HG03432 (cell line): ENCODE results near the gene RCAN2.
"Not testable (repeated sequence)": the region's sequence is repeated elsewhere in the genome, so short reads cannot be mapped to it uniquely, and the experiment has no call there.

Experiments
- ATAC-seq: cut with Tn5 transposase; IDR thresholded peaks from one replicate; pipeline ENCODE4 v1.9.1; 2021; ENCODE audit warnings: mild to moderate bottlenecking, moderate library complexity; ENCODE audit not compliant: unreplicated experiment

Gene RCAN2

DNA sequence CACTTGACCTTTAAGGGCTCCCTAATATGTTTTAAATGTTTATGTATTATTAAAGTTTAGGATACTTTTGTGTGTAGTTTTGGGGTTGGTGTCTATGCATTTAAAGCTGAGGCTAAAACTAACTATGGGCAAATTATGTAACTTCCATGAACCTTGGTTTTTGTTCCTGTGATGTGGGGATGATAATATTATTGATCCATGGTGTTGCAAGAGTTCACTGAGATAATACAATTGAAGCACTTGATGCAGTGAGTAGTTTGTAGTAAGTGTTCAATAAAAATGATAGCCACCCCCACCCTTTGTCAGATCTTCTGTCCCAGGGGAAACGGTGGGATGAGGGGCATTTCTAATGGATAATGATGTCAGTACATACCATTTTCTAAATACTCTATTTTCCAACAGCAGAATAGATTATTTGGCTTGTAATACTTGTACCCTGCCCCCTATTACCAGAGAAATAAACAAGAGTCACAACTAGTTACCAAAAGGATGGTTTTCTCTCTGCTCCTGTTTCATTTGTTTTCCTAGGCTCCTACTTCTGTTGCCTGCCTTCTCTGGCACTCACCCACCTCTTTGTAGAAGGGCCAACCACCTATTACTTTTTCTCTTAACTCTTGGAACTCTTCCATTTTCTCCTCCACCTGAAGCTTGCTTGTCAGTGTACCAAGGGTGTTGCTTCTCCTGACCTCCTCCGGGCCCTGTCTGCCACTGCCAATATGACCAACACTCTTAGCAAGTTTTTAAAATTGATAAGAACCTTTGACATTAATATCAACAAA is 97.9 kb downstream of the RCAN2 start:
- no peak for ATAC-seq

- no peak for ATAC-seq
Observed at GRCh38 chr6:46392294-46392693, 99.0 kb downstream of the RCAN2 start.

GRCh38 chr6:46390153-46390876 is 100.9 kb downstream of the RCAN2 start:
- no peak for ATAC-seq

DNA sequence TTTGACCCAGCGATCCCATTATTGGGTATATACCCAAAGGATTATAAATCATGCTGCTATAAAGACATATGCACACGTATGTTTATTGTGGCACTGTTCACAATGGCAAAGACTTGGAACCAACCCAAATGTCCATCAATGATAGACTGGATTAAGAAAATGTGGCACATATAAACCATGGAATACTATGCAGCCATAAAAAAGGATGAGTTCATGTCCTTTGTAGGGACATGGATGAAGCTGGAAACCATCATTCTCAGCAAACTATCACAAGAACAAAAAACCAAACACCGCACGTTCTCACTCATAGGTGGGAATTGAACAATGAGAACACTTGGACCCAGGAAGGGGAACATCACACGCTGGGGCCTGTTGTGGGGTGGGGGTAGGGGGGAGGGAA is 103.5 kb downstream of the RCAN2 start:
- not testable (repeated sequence) for ATAC-seq

- ATAC-seq = no peak
Observed at GRCh38 chr6:46381579-46381978, 109.7 kb downstream of the RCAN2 start.

DNA sequence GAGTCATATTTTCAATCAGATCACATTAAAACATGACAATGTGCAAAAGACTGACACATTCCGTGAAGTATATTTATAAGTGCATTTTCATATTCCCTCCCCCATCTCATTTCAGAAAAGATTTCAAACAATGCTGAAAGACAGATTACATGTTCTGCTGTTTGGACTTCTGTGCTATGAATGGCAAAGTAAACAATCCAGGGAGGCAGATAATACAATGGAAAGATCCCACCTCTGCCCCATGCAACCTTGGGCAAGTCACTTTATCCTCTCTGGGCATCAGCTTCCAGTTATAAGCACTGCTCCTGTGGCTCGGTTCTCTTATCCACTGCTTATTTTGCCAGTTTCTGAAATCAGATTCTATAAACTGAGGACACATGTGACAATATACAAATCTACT is 110.2 kb downstream of the RCAN2 start:
- no peak for ATAC-seq

- ATAC-seq = peak; percentile 39
Observed at GRCh38 chr6:46380152-46380807, 111.0 kb downstream of the RCAN2 start.

GRCh38 chr6:46378882-46379416 is 112.3 kb downstream of the RCAN2 start:
- no peak for ATAC-seq

- no peak for ATAC-seq
Observed at GRCh38 chr6:46378161-46378881, 112.9 kb downstream of the RCAN2 start.

- no peak for ATAC-seq
Observed at GRCh38 chr6:46377209-46377608, 114.0 kb downstream of the RCAN2 start.

GRCh38 chr6:46376562-46377061 is 114.6 kb downstream of the RCAN2 start:
- peak; percentile 91 for ATAC-seq

DNA sequence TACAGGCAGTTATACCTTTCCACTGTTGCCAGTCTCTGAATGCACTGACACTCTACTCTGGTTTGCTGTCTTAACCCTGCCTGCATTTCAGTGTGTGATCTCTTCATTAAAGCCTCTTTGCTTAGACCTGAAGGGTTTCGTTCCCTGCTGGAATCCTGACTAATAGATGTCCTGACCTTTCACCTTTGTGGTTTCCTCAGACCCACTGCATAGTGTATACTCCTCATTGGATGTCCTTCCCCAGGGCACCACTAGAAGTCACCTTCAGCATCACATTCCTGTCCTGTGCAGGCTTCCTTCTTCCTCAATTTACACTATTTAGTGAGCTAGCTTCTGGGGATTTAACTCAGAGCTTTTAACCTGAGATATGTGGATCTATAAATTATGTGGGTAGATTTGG is 120.6 kb downstream of the RCAN2 start:
- ATAC-seq = no peak

DNA sequence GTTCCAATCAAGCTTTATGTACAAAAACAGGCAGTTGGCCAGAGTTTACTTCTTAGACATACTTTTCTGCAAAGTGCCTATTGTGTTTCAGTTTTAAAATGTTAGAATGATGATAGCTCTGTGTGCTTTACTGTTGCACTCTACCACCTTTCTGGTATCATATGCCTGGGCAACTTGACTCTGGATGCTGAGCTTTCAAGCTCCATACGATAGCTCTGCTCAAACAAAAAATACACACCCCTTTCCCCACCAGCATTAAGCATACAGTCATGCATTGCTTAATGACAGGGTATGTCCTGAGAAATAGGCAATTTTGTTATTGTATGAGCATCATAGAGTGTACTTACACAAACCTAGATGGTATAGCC is 123.1 kb downstream of the RCAN2 start:
- ATAC-seq = no peak

DNA sequence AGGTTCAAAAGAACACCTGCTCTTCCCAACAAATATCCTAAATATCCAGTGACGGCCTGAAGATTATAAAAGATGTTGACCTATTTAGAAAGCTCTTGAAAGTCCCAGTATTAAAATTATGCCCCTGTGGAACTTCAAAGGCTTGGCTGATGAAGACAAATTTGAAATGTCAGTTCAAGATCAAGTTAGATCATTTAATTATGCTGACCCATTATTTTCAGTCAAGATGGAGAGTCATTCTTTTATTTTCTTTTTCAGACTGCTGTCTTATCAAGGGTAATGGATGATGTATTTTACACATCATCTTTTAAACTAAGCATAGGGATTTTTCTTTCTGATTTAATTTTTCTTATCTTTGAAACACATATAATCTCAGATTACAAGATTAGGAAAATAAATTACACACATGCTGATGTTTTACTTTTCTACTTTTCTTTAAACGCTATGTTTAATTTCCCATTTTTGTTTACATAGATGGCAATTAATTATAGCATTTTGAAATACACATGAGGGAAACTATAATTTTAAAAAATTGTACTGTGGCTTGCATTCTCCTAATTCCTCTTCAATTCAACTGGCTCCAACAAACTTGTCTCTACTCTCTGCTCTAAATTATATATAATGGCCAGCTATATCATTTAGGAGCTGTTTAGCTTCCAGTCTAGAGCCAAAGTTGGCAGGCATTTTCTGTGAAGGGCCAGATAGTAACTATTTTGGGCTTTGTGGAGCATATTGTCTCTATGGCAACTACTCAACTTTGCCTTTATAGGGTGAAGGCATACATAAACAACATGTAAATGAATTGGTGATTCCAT is 123.7 kb downstream of the RCAN2 start:
- ATAC-seq = no peak

GRCh38 chr6:46366190-46366900 is 124.9 kb downstream of the RCAN2 start:
- no peak for ATAC-seq

GRCh38 chr6:46357591-46357990 is 133.7 kb downstream of the RCAN2 start:
- ATAC-seq = no peak

GRCh38 chr6:46356543-46356942 is 134.7 kb downstream of the RCAN2 start:
- ATAC-seq = no peak

DNA sequence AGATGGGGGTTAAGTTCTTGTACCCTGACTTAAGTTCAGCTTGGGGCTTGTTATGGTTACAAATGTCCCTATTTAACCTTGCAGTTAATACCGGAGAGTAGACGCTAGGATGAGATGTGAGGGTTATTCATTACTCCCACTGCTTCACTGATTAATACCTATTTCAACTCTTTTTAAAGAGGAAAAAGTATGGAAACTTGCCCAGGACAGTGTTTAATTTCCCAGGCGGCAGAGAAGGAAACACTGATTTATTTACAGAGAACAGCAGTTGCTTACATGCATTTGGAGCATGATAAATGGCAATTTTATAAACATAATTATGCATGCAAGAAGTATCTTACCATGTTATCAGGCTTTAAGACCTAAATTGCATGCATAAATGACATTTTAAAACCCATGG is 137.7 kb downstream of the RCAN2 start:
- ATAC-seq = no peak

GRCh38 chr6:46352541-46353268 is 138.5 kb downstream of the RCAN2 start:
- ATAC-seq = no peak
